NCI-H345 treated with DMSO at 0.1 percent for 48 hours (cell line): ENCODE data around the gene KATNA1.
A peak's percentile ranks its signal among the peaks of the same experiment; 100 is the strongest.

Experiments
- DNase-seq: peaks from one replicate; lab custom pipeline; 2025; ENCODE audit not compliant: unreplicated experiment; lab: John Stamatoyannopoulos, UW

KATNA1 gene

GRCh38 chr6:149614337-149614736 is 34.2 kb downstream of the KATNA1 start:
- no peak for DNase-seq

GRCh38 chr6:149608381-149608982 is 40.0 kb downstream of the KATNA1 start:
- no peak for DNase-seq

GRCh38 chr6:149600508-149600907 is 48.0 kb downstream of the KATNA1 start:
- no peak for DNase-seq

GRCh38 chr6:149593408-149593807 is 55.1 kb downstream of the KATNA1 start:
- no peak for DNase-seq

- no peak for DNase-seq
Measured at GRCh38 chr6:149592983-149593382, 55.5 kb downstream of the KATNA1 start.

GRCh38 chr6:149586149-149586548 is 62.4 kb downstream of the KATNA1 start:
- no peak for DNase-seq

- no peak for DNase-seq
Measured at GRCh38 chr6:149581349-149581748, 67.2 kb downstream of the KATNA1 start.

- DNase-seq, result no peak
Measured at GRCh38 chr6:149580880-149581279, 67.6 kb downstream of the KATNA1 start.

GRCh38 chr6:149567945-149568585 is 80.4 kb downstream of the KATNA1 start:
- DNase-seq, result no peak

- no peak for DNase-seq
Measured at GRCh38 chr6:149567194-149567586, 81.3 kb downstream of the KATNA1 start.

- DNase-seq, result peak; percentile 59
Measured at GRCh38 chr6:149566410-149567193, 81.9 kb downstream of the KATNA1 start.

- DNase-seq, result peak; percentile 89
Measured at GRCh38 chr6:149565527-149566409, 82.7 kb downstream of the KATNA1 start, which contains the start of gene GINM1. Gene GINM1 (plus strand): TSS chr6:149566375. CDS start chr6:149566415, 40 bp downstream.

- no peak for DNase-seq
Measured at GRCh38 chr6:149563928-149564325, 84.6 kb downstream of the KATNA1 start.

- DNase-seq, result no peak
Measured at GRCh38 chr6:149563203-149563927, 85.1 kb downstream of the KATNA1 start.

- DNase-seq, result no peak
Measured at GRCh38 chr6:149560736-149561135, 87.8 kb downstream of the KATNA1 start.

- DNase-seq, result no peak
Measured at GRCh38 chr6:149559389-149559788, 89.1 kb downstream of the KATNA1 start.

GRCh38 chr6:149558029-149558428 is 90.5 kb downstream of the KATNA1 start:
- DNase-seq, result no peak

GRCh38 chr6:149551920-149552319 is 96.6 kb downstream of the KATNA1 start:
- DNase-seq, result no peak

GRCh38 chr6:149545754-149546471 is 102.6 kb downstream of the KATNA1 start, which contains the start of gene PPIL4:
Gene PPIL4 (minus strand): TSS chr6:149546043. CDS start chr6:149546005, 38 bp downstream.
- DNase-seq, result peak; percentile 61
